ENCODE results near the gene LRRC59.
A peak's percentile ranks its signal among the peaks of the same experiment; 100 is the strongest.
"Not testable (repeated sequence)": the region's sequence is repeated elsewhere in the genome, so short reads cannot be mapped to it uniquely, and the experiment has no call there.

The LRRC59 gene

DNA sequence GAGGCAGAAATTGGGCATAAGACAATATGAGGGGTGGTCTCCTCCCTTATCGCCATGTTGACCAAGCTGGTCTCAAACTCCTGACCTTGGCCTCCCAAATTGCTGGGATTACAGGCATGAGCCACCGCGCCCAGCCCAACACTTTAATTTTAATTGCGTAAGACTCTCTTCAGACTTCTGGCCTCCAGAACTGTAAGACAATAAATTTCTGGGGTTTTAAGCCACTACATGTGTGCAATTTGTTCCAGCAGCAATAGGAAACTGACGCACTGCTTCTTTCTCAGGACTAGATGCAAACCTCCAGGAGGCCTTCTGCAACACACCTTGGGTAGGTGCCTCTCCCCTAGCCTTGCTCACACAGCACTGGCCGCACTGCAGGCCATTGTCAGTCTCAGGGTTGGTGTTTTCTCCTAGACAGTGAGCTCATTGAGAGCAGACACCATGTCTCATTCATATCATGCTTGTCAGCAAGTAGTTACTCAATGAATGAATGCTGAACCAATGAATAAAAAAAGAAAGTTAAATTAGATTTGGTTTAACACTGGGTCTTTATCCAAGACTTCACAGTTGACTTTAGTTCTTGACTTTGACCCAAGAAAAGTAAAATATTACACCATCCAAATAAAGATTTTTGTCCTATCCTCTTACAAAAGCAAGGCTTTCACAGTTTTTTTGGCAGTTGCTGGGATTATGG is 23.2 kb upstream of the LRRC59 start:
- Mint-ChIP-seq H3K36me3 (ENCODE audit: low read depth) (no peaks in the 10 kb centered on the region), H3K27ac (peak overlapping the region in 1 of 3 experiments; percentile 27), H3K4me3 (no peak overlapping the region), H3K4me1 (peaks cover 22% of the 10 kb centered on the region), H3K9me3 (peaks cover 12% of the 10 kb centered on the region), H3K27me3 (ENCODE audit: low read depth) (peaks cover 8% of the 10 kb centered on the region)
- TF ChIP-seq, protein P1, sequence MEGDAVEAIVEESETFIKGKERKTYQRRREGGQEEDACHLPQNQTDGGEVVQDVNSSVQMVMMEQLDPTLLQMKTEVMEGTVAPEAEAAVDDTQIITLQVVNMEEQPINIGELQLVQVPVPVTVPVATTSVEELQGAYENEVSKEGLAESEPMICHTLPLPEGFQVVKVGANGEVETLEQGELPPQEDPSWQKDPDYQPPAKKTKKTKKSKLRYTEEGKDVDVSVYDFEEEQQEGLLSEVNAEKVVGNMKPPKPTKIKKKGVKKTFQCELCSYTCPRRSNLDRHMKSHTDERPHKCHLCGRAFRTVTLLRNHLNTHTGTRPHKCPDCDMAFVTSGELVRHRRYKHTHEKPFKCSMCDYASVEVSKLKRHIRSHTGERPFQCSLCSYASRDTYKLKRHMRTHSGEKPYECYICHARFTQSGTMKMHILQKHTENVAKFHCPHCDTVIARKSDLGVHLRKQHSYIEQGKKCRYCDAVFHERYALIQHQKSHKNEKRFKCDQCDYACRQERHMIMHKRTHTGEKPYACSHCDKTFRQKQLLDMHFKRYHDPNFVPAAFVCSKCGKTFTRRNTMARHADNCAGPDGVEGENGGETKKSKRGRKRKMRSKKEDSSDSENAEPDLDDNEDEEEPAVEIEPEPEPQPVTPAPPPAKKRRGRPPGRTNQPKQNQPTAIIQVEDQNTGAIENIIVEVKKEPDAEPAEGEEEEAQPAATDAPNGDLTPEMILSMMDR (IDR thresholded peaks at IDR 0.05; ENCODE audit: unreplicated experiment in 3 of 3): no peak

- not testable (repeated sequence) for H3K4me3 Mint-ChIP-seq; H3K36me3 Mint-ChIP-seq (ENCODE audit: low read depth); H3K27ac Mint-ChIP-seq; H3K27me3 Mint-ChIP-seq (ENCODE audit: low read depth)
- peaks cover 12% of the 10 kb centered on the region for H3K9me3 Mint-ChIP-seq
- peaks cover 21% of the 10 kb centered on the region for H3K4me1 Mint-ChIP-seq
Measured at GRCh38 chr17:50419577-50419976, 22.3 kb upstream of the LRRC59 start.

- Mint-ChIP-seq H3K4me3 (no peak overlapping the region), H3K36me3 (ENCODE audit: low read depth) (no peaks in the 10 kb centered on the region), H3K4me1 (peaks cover under 1% of the 10 kb centered on the region), H3K27ac (no peak overlapping the region), H3K9me3 (peaks cover 9% of the 10 kb centered on the region), H3K27me3 (ENCODE audit: low read depth) (peaks cover 19% of the 10 kb centered on the region)
- TF ChIP-seq, protein P1 (IDR thresholded peaks at IDR 0.05; ENCODE audit: unreplicated experiment in 3 of 3): no peak
Measured at GRCh38 chr17:50414808-50415207, 17.5 kb upstream of the LRRC59 start.

DNA sequence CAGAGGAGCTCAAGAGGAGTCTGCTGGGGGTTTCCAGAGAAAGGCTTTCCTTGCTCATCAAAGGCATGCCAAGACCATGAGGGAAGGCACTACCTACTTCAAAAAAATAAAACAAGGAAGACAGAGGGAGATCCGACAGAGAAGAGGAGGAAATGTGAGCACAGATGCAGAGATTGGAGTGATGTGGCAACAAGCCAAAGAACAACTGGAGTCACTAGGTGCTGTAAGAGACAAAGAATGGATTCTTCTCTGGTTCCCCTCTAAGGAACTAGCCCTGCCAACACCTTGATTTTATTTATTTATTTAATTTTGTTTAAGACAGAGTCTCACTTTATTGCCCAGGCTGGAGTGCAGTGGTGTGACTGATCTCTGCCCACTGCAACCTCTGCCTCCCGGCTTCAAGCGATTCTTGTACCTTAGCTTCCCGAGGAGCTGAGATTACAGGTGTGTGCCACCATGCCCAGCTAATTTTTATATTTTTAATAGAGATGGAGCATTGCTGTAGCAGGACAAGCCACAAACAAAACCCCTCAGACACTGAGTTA is 14.9 kb upstream of the LRRC59 start:
- no peak overlapping the region for H3K27ac Mint-ChIP-seq
- no peak overlapping the region for H3K4me3 Mint-ChIP-seq
- no peaks in the 10 kb centered on the region for H3K4me1 Mint-ChIP-seq
- peaks cover 4% of the 10 kb centered on the region for H3K9me3 Mint-ChIP-seq
- no peaks in the 10 kb centered on the region for H3K36me3 Mint-ChIP-seq (ENCODE audit: low read depth)
- H3K27me3 Mint-ChIP-seq (ENCODE audit: low read depth): peaks cover 19% of the 10 kb centered on the region
- TF ChIP-seq, protein P1 (IDR thresholded peaks at IDR 0.05; ENCODE audit: unreplicated experiment in 3 of 3): no peak

DNA sequence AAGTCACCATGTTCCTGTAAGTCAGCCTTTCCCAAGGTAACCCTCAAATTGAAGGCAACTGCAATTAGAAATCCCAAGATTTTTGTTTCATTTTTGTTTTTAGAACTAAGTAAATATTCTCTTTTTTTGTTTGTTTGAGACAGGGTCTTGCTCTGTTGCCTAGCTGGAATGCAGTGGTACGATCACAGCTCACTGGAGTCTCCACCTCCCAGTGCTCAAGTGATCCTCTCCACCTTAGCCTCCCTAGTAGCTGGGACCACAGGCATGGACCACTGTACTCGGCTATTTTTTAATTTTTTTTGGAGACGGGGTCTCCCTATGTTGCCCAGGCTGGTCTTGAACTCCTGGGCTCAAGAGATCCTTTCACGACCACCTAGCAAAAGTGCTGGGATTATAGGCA is 10.6 kb upstream of the LRRC59 start:
- Mint-ChIP-seq H3K4me1 (no peaks in the 10 kb centered on the region), H3K27me3 (ENCODE audit: low read depth) (peaks cover 29% of the 10 kb centered on the region), H3K27ac (no peak overlapping the region), H3K9me3 (peaks cover 4% of the 10 kb centered on the region), H3K4me3 (no peak overlapping the region), H3K36me3 (ENCODE audit: low read depth) (no peaks in the 10 kb centered on the region)
- TF ChIP-seq, protein P1 (IDR thresholded peaks at IDR 0.05; ENCODE audit: unreplicated experiment in 3 of 3): no peak

GRCh38 chr17:50406578-50406977 is 9.3 kb upstream of the LRRC59 start:
- TF ChIP-seq, protein P1 (IDR thresholded peaks at IDR 0.05; ENCODE audit: unreplicated experiment in 3 of 3): no peak
- H3K4me1 Mint-ChIP-seq: no peaks in the 10 kb centered on the region
- no peaks in the 10 kb centered on the region for H3K9me3 Mint-ChIP-seq
- no peak overlapping the region for H3K4me3 Mint-ChIP-seq
- no peak overlapping the region for H3K27ac Mint-ChIP-seq
- peaks cover 23% of the 10 kb centered on the region for H3K27me3 Mint-ChIP-seq (ENCODE audit: low read depth)
- no peaks in the 10 kb centered on the region for H3K36me3 Mint-ChIP-seq (ENCODE audit: low read depth)

DNA sequence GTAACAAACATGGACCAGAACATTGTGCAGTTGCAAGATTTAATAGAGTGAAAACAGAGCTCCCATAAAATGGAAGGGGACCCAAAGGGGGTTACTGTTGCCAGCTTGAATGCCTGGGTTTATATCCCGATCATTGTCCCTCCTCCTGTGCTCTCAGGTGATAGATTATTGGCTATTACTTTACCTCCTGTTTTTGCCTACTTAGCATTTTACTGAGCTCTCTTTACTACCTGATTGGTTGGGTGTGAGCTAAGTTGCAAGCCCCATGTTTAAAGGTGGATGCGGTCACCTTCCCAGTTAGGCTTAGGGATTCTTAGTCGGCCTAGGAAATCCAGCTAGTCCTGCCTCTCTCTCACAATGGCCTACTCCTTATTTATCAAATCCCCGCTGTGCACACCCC is 8.0 kb upstream of the LRRC59 start:
- H3K9me3 Mint-ChIP-seq; H3K27ac Mint-ChIP-seq; H3K36me3 Mint-ChIP-seq (ENCODE audit: low read depth); H3K4me3 Mint-ChIP-seq; H3K4me1 Mint-ChIP-seq: not testable (repeated sequence)
- H3K27me3 Mint-ChIP-seq (ENCODE audit: low read depth): peaks cover 21% of the 10 kb centered on the region

DNA sequence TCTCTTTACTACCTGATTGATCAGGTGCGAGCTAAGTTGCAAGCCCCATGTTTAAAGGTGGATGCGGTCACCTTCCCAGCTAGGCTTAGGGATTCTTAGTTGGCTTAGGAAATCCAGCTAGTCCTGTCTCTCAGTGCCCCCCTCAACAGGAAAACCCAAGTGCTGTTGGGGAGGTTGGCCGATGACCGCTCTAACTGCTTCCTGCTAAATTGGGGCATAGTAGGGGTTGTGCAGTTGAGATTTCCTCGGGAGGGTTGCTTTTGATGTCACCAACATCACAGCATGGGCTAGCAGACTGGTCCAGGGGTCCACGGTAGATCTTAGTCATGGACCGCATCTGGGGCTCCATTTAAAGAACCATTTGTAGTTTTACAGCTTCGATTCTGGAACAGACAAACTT is 2.3 kb upstream of the LRRC59 start:
- not testable (repeated sequence) for H3K27me3 Mint-ChIP-seq (ENCODE audit: low read depth); H3K9me3 Mint-ChIP-seq; H3K36me3 Mint-ChIP-seq (ENCODE audit: low read depth); H3K27ac Mint-ChIP-seq
- peaks cover 17% of the 10 kb centered on the region for H3K4me1 Mint-ChIP-seq
- peak overlapping the region; percentile 44 to 73 (median 71) for H3K4me3 Mint-ChIP-seq

GRCh38 chr17:50398672-50399071 is 1.3 kb upstream of the LRRC59 start:
- Mint-ChIP-seq H3K4me3 (peak overlapping the region; percentile 74 to 97 (median 96)), H3K36me3 (ENCODE audit: low read depth) (peaks cover 13% of the 10 kb centered on the region), H3K4me1 (peaks cover 17% of the 10 kb centered on the region)
- not testable (repeated sequence) for H3K27me3 Mint-ChIP-seq (ENCODE audit: low read depth); H3K9me3 Mint-ChIP-seq; H3K27ac Mint-ChIP-seq

Data from nephron (organoid).